ENCODE data around the gene ACOT6.
"Not testable (repeated sequence)": the region's sequence is repeated elsewhere in the genome, so short reads cannot be mapped to it uniquely, and the experiment has no call there.

The ACOT6 gene

GRCh38 chr14:73599499-73599898 is 12.8 kb upstream of the ACOT6 start:
- DNase-seq (ENCODE audit: low read depth in 2 of 2): no peak

- DNase-seq (ENCODE audit: low read depth in 2 of 2): no peak
Observed at GRCh38 chr14:73602994-73603393, 9.3 kb upstream of the ACOT6 start.

DNA sequence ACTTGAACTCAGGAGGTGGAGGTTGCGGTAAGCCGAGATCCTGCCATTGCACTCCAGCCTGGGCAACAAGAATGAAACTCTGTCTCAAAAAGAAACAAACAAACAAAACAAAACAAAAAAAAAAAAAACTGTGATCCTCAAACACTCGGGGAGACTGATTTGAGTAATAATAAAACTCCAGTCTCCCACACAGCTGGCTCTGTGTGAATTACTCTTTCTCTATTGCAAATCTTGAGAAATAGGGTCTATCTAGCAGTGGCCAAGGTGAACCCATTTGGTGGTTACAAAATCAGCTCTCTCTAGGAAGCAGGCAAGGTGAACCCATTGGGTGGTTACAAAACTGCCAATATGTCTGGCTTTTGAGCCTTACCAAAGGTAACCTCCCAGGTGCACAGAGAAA is 6.0 kb upstream of the ACOT6 start:
- DNase-seq (ENCODE audit: low read depth in 2 of 2): no peak

DNA sequence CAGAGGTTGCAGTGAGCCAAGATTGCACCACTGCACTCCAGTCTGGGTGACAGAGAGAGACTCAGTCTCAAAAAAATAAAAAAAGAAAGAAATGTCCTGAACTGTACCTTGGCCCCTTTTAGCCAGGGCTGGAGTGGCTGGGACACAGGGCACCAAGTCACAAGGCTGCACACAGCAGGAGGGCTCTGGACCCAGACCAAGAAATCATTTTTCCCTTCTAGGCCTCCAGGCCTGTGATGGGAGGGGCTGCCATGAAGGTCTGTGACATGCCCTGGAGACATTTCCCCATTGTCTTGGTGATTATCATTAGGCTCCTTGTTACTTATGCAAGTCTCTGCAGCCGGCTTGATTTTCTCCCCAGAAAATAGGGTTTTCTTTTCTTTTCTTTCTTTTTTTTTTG is 5.1 kb upstream of the ACOT6 start:
- DNase-seq (ENCODE audit: low read depth in 2 of 2): no peak

DNA sequence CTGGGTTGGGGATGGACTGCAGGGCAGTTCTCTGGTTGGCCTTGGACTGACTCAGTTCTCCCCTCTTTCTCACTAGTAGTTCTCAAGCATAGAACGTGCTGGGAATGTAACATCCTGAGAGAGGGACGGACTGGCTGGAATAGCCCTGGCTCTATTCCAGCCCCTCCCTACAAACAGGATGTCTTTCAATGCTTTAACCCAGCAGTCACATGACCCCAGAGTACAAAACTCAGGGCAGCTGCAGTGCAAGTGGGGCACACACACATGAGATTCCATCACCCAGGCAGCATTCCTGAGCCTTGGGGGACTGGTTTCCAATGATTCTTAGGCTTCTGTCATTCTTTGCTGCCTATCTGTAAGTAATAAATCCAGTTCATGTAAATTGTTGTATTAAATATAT is 1.6 kb upstream of the ACOT6 start:
- DNase-seq (ENCODE audit: low read depth in 2 of 2): no peak

DNA sequence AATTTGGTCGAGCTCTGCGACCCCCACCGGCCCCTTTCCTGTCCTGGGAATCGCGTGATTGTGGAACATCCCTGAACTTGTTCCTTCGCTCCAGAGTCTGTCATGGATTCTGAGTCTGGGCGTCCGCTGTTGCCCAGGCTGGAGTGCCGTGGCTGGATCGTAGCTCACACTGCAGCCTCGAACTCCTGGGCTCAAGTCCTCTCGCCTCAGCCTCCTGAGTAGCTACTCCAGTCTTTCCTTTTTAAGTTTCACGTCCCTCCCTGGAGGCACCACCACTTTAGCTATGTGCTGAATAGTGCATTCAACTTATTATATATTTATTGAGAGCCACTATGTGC is 698 bp downstream of the ACOT6 start:
- DNase-seq (ENCODE audit: low read depth in 2 of 2): no peak

GRCh38 chr14:73613419-73613963 is 1.2 kb downstream of the ACOT6 start:
- DNase-seq (ENCODE audit: low read depth in 2 of 2): no peak

GRCh38 chr14:73616831-73617230 is 4.5 kb downstream of the ACOT6 start:
- no peak for DNase-seq (ENCODE audit: low read depth in 2 of 2)

- no peak for DNase-seq (ENCODE audit: low read depth in 2 of 2)
Observed at GRCh38 chr14:73619524-73619923, 7.2 kb downstream of the ACOT6 start.

- no peak for DNase-seq (ENCODE audit: low read depth in 2 of 2)
Observed at GRCh38 chr14:73620268-73620667, 8.0 kb downstream of the ACOT6 start.

- no peak for DNase-seq (ENCODE audit: low read depth in 2 of 2)
Observed at GRCh38 chr14:73623504-73624054, 11.3 kb downstream of the ACOT6 start.

DNA sequence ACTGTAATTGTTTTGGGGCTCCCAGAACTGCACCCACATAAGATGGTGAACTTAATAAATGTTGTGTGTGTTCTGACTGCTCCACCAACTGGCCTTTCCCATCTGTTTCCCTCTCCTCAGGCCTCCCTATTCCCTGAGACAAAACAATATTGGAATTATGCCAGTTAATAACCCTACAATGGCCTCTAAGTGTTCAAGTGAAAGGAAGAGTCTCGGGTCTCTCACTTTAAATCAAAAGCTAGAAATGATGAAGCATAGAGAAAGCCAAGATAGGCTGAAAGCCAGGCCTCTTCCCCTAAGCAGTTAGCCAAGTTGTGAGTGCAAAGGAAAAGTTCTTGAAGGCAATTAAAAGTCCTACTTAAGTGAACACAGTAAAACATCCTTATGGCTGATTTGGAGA is 13.4 kb downstream of the ACOT6 start:
- no peak for DNase-seq (ENCODE audit: low read depth in 2 of 2)

GRCh38 chr14:73627151-73627558 is 14.8 kb downstream of the ACOT6 start:
- DNase-seq (ENCODE audit: low read depth in 2 of 2): peak in 1 of 2 donors; percentile 5

GRCh38 chr14:73630009-73630780 is 17.9 kb downstream of the ACOT6 start:
- no peak for DNase-seq (ENCODE audit: low read depth in 2 of 2)

DNA sequence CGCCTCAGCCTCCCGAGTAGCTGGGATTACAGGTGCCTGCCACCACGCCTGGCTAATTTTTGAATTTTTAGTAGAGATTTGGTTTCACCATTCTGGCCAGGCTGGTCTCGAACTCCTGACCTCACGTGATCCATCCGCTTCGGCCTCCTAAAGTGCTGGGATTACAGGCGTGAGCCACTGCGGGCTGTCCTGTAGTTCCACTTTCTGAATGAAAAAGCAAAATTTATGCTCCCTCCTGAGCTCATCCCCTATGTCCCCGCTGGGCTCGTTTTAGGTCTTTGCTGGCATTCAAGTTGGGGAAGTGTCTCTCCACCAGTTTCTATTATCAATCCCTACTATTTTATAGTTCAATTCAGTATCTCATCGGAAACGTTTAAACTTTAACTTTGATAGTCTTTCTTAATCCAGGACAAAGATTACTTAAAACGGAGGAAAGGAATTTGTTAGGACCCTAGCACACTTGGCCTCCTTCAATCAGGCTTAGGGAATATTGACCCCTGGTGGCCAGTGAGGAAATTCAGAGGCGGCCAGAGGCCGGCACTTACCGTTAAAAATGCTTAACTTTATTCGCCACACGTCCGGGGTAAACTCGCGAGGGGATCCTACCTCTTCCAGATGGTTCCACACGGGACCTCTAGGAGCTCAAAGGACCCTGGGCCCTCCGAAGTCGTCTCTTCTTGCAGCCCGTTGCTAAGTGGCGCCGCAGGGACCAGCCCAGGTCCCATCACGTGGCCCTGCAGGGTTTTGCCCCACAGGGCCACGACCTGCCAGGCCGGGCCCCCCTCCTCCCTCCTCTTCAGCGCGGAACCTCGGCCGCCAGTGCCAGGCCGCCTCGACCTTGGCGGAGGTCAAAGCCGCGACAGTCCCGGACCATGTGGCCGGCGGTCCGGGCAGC is 21.0 kb downstream of the ACOT6 start:
- peak in 1 of 2 donors; percentile 33 for DNase-seq (ENCODE audit: low read depth in 2 of 2)

DNA sequence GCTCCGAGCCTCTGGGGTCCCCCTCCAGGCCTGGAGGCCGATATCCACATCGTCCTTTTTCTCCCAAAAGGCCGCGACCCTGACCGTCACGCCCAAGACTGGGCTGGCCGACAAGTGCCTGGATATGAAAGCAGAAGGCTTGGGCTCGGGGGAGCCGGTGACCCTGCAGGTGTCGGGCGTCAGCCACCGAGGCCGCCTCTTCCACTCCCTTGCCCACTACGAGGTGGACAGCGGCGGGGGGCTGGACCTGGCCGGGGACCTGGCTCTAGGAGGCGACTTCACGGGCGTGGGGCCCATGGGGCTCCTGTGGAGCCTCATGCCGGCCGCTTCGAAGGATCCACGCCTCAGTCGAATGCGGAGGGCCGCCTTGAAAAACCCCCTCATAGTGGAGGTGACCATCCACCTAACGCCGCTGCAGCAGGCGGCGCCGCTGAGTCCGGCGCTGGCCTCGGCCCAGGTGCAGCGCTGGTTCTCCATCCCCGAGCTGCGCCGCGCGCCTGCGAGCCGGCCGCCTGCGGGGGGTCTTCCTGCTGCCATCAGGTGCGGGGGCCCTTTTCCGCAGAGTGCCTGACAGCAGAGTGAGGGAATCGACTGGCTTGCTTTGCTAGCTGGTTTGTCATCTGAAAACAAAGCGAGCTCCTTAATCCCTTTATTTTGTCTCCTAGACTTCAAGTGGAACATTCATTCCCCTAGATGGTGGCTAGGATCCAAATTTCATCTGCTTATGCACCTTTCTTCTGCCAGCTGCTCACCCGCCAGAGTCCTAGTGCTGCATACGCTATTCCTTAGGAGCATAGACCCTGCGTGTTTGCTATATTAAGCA is 21.9 kb downstream of the ACOT6 start:
- no peak for DNase-seq (ENCODE audit: low read depth in 2 of 2)

DNA sequence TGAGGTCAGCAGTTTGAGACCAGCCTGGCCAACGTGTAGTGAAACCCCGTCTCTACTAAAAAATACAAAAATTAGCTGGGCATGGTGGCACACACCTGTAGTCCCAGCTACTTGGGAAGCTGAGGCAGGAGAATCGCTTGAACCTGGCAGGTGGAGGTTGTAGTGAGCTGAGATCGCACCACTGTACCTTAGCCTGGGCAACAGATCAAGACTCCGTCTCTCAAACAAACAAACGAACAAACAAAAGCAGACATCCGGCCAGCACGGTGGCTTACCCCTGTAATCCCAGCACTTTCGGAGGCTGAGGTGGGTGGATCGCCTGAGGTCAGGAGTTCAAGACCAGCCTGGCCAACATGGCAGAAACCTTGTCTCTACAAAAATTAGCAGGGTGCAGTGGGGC is 24.0 kb downstream of the ACOT6 start:
- DNase-seq (ENCODE audit: low read depth in 2 of 2): not testable (repeated sequence)

GRCh38 chr14:73637830-73638229 is 25.5 kb downstream of the ACOT6 start:
- DNase-seq (ENCODE audit: low read depth in 2 of 2): no peak

- no peak for DNase-seq (ENCODE audit: low read depth in 2 of 2)
Observed at GRCh38 chr14:73640796-73641365, 28.6 kb downstream of the ACOT6 start.

GRCh38 chr14:73644531-73645247 is 32.4 kb downstream of the ACOT6 start, which contains the start of gene DNAL1:
DNAL1 (plus strand) TSS chr14:73644986; CDS start chr14:73645040, 54 bp downstream.
- DNase-seq (ENCODE audit: low read depth in 2 of 2): peak; percentile 89 to 92

DNA sequence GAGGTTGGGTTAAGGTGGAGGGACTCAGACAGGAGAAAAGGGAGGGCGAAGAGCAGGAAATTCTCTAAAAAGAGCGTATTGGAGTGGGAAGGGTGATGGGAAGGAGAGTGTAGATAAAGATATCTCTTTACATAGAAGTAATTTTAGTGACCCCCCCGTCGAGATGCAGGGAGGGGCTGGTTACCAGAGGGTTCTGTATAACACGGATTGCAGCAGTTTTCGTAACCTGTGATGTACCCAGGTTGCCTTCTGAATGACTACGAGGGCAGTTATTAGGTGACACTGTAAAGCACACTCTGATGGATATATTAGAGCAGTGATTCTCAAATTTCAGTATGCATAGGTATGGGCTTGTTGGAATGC is 32.9 kb downstream of the ACOT6 start:
- DNase-seq (ENCODE audit: low read depth in 2 of 2): no peak
